Right renal pelvis (tissue), 4 donors: ENCODE results near the gene CRLF2. TPM values are rescaled to one million over a fixed set of nuclear protein-coding genes. Genes with fewer than 3 reads are reported as not detected.
A peak's percentile ranks its signal among the peaks of the same experiment; 100 is the strongest.
"Not testable (repeated sequence)": the region's sequence is repeated elsewhere in the genome, so short reads cannot be mapped to it uniquely, and the experiment has no call there.

Experiments
- DNase-seq, 4 donors: peaks; one replicate each; pipeline ENCODE4 v3.0.0-alpha.2; 2013; ENCODE audit warnings: low read depth in 4 of 4, low spot score in 3 of 4, missing footprints in 1 of 4
- polyA plus RNA-seq, 4 donors: library from polyadenylated mRNA; unstranded; fragments of 120-200 nt; gene quantifications; one replicate each; pipeline ENCODE4 v1.2.1, GENCODE V29; 2013; ENCODE audit not compliant: insufficient read length in 4 of 4

CRLF2 gene
- under 1 TPM in 1 of 4 donors, not detected in 3; 0.09 TPM for polyA plus RNA-seq

- no peak for DNase-seq
Observed at GRCh38 chrX:1212532-1212931, at the start of gene CRLF2. Gene CRLF2, minus strand, starts transcription at chrX:1212649. Its CDS starts 15 bp downstream, at chrX:1212634.

GRCh38 chrX:1261771-1262170 lies 49.3 kb upstream of the CRLF2 start:
- not testable (repeated sequence) for DNase-seq

- no peak for DNase-seq
Observed at GRCh38 chrX:1261285-1261684, 48.8 kb upstream of the CRLF2 start.

- DNase-seq = no peak
Observed at GRCh38 chrX:1252861-1253260, 40.4 kb upstream of the CRLF2 start.

GRCh38 chrX:1249101-1249887 lies 36.8 kb upstream of the CRLF2 start:
- peak in 2 of 4 donors; percentile 31 to 38 for DNase-seq

GRCh38 chrX:1248331-1249061 lies 36.0 kb upstream of the CRLF2 start:
- peak in 2 of 4 donors; percentile 64 to 65 for DNase-seq

GRCh38 chrX:1246816-1247215 lies 34.4 kb upstream of the CRLF2 start:
- peak in 2 of 4 donors; percentile 54 for DNase-seq

- no peak for DNase-seq
Observed at GRCh38 chrX:1244164-1245076, 32.0 kb upstream of the CRLF2 start.

- no peak for DNase-seq
Observed at GRCh38 chrX:1242891-1243402, 30.5 kb upstream of the CRLF2 start.

GRCh38 chrX:1240551-1240950 lies 28.1 kb upstream of the CRLF2 start:
- DNase-seq = not testable (repeated sequence)

GRCh38 chrX:1239681-1240142 lies 27.3 kb upstream of the CRLF2 start:
- DNase-seq = no peak

- DNase-seq = no peak
Observed at GRCh38 chrX:1231850-1232465, 19.5 kb upstream of the CRLF2 start.

GRCh38 chrX:1228101-1228500 lies 15.7 kb upstream of the CRLF2 start:
- not testable (repeated sequence) for DNase-seq

- DNase-seq = no peak
Observed at GRCh38 chrX:1226249-1226648, 13.8 kb upstream of the CRLF2 start.

GRCh38 chrX:1224954-1225353 lies 12.5 kb upstream of the CRLF2 start:
- DNase-seq = no peak

- DNase-seq = no peak
Observed at GRCh38 chrX:1223242-1223600, 10.8 kb upstream of the CRLF2 start.

GRCh38 chrX:1222531-1223241 lies 10.2 kb upstream of the CRLF2 start:
- DNase-seq = no peak

- DNase-seq = no peak
Observed at GRCh38 chrX:1221296-1221845, 8.9 kb upstream of the CRLF2 start.

GRCh38 chrX:1218286-1218685 lies 5.8 kb upstream of the CRLF2 start:
- DNase-seq = no peak
